Liver (tissue), 3 donors: ENCODE results near the gene ACTL8.

Experiments used
- CTCF ChIP-seq: fragments of 150-350 bp; IDR thresholded peaks from 2 replicates; pipeline ENCODE4 v1.5.1; 2017; ENCODE audit warnings: improper control_type of control experiment, low read depth, low read length; ENCODE audit not compliant: missing input control
- EGR1 ChIP-seq, 2 donors: IDR thresholded peaks; 2 replicates each; pipeline ENCODE4 v1.6.1; 2016 to 2018; ENCODE audit warnings: antibody characterized with exemption in 2 of 2, low read depth in 2 of 2
- FOXA1 ChIP-seq: IDR thresholded peaks from 2 replicates; pipeline ENCODE4 v1.6.1; 2016; ENCODE audit warnings: antibody characterized with exemption
- FOXA2 ChIP-seq: IDR thresholded peaks from 2 replicates; pipeline ENCODE4 v1.6.1; 2016; ENCODE audit warnings: antibody characterized with exemption
- HNF4G ChIP-seq: IDR thresholded peaks from 2 replicates; pipeline ENCODE4 v1.6.1; 2016; ENCODE audit warnings: antibody characterized with exemption
- RAD21 ChIP-seq, 2 donors: IDR thresholded peaks; 2 replicates each; pipeline ENCODE4 v1.6.1; 2016; ENCODE audit warnings: antibody characterized with exemption in 2 of 2, mild to moderate bottlenecking in 2 of 2
- RXRA ChIP-seq, 2 donors: IDR thresholded peaks; 2 replicates each; pipeline ENCODE4 v1.6.1; 2017 to 2018; ENCODE audit warnings: antibody characterized with exemption in 2 of 2, mild to moderate bottlenecking in 1 of 2
- SP1 ChIP-seq: IDR thresholded peaks from 2 replicates; pipeline ENCODE4 v1.6.1; 2018; ENCODE audit warnings: antibody characterized with exemption, mild to moderate bottlenecking
- TAF1 ChIP-seq: conservative IDR thresholded peaks from 2 replicates; pipeline ENCODE4 v1.6.1; 2016; ENCODE audit warnings: antibody characterized with exemption, mild to moderate bottlenecking
- YY1 ChIP-seq: IDR thresholded peaks from 2 replicates; pipeline ENCODE4 v1.6.1; 2016; ENCODE audit warnings: antibody characterized with exemption, mild to moderate bottlenecking
- TF ChIP-seq, protein P1 (sequence below): IDR thresholded peaks from 2 replicates; pipeline ENCODE4 v1.6.1; 2016; ENCODE audit warnings: antibody characterized with exemption, mild to moderate bottlenecking
- TF ChIP-seq, protein P2 (sequence below): IDR thresholded peaks from 2 replicates; pipeline ENCODE4 v1.6.1; 2016; ENCODE audit warnings: antibody characterized with exemption
- TF ChIP-seq, protein P3 (sequence below): IDR thresholded peaks from 2 replicates; pipeline ENCODE4 v1.6.1; 2016; ENCODE audit warnings: antibody characterized with exemption
- TF ChIP-seq, protein P4 (sequence below): IDR thresholded peaks from 2 replicates; pipeline ENCODE4 v1.6.1; 2016; ENCODE audit warnings: antibody characterized with exemption
- donor health status: healthy.
- donor health status: healthy.

DNA sequence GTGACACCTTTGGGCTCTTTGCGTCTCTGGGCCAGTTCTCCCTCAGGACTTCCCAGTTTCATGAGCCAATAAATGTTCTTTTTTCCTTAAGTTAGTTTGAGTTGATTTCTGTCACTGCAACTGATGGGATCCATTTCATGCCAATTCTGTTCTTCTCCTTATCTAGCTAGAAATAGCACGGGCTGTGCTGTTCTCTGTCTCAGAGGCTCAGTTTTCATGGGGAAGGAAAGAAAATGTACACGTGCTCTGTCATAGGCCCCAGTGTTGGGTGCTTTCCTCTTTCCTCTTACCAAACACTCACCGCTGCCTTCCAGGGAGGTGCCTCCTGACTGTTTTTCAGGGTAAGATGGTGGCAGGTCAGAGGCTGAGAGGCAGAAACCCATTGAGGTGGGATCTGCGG lies 43.2 kb upstream of the ACTL8 start:
- TF ChIP-seq EGR1 (IDR thresholded peaks at IDR 0.05; ENCODE audit: low read depth in 2 of 2) (no peak), CTCF (no peak), FOXA2 (no peak), SP1 (no peak), TAF1 (no peak), RXRA (IDR thresholded peaks at IDR 0.05) (no peak), RAD21 (IDR thresholded peaks at IDR 0.05) (no peak), YY1 (no peak), FOXA1 (no peak), HNF4G (no peak)
- TF ChIP-seq, protein P1, sequence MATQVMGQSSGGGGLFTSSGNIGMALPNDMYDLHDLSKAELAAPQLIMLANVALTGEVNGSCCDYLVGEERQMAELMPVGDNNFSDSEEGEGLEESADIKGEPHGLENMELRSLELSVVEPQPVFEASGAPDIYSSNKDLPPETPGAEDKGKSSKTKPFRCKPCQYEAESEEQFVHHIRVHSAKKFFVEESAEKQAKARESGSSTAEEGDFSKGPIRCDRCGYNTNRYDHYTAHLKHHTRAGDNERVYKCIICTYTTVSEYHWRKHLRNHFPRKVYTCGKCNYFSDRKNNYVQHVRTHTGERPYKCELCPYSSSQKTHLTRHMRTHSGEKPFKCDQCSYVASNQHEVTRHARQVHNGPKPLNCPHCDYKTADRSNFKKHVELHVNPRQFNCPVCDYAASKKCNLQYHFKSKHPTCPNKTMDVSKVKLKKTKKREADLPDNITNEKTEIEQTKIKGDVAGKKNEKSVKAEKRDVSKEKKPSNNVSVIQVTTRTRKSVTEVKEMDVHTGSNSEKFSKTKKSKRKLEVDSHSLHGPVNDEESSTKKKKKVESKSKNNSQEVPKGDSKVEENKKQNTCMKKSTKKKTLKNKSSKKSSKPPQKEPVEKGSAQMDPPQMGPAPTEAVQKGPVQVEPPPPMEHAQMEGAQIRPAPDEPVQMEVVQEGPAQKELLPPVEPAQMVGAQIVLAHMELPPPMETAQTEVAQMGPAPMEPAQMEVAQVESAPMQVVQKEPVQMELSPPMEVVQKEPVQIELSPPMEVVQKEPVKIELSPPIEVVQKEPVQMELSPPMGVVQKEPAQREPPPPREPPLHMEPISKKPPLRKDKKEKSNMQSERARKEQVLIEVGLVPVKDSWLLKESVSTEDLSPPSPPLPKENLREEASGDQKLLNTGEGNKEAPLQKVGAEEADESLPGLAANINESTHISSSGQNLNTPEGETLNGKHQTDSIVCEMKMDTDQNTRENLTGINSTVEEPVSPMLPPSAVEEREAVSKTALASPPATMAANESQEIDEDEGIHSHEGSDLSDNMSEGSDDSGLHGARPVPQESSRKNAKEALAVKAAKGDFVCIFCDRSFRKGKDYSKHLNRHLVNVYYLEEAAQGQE, result no peak
- TF ChIP-seq, protein P2, sequence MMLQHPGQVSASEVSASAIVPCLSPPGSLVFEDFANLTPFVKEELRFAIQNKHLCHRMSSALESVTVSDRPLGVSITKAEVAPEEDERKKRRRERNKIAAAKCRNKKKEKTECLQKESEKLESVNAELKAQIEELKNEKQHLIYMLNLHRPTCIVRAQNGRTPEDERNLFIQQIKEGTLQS, result no peak
- TF ChIP-seq, protein P3, sequence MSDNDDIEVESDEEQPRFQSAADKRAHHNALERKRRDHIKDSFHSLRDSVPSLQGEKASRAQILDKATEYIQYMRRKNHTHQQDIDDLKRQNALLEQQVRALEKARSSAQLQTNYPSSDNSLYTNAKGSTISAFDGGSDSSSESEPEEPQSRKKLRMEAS, result no peak
- TF ChIP-seq, protein P4, sequence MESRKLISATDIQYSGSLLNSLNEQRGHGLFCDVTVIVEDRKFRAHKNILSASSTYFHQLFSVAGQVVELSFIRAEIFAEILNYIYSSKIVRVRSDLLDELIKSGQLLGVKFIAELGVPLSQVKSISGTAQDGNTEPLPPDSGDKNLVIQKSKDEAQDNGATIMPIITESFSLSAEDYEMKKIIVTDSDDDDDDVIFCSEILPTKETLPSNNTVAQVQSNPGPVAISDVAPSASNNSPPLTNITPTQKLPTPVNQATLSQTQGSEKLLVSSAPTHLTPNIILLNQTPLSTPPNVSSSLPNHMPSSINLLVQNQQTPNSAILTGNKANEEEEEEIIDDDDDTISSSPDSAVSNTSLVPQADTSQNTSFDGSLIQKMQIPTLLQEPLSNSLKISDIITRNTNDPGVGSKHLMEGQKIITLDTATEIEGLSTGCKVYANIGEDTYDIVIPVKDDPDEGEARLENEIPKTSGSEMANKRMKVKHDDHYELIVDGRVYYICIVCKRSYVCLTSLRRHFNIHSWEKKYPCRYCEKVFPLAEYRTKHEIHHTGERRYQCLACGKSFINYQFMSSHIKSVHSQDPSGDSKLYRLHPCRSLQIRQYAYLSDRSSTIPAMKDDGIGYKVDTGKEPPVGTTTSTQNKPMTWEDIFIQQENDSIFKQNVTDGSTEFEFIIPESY, result no peak
